H9 (cell line): Measurements from ENCODE around the gene ZAR1. TPM values are rescaled to one million over a fixed set of nuclear protein-coding genes. Genes with fewer than 3 reads are reported as not detected.
A peak's percentile ranks its signal among the peaks of the same experiment; 100 is the strongest.

Experiments used
- DNase-seq: peaks from one replicate; pipeline ENCODE4 v3.0.0-alpha.2; 2017
- H2AFZ ChIP-seq: one replicate; pipeline ENCODE4 v1.6.1; 2013; ENCODE audit warnings: mild to moderate bottlenecking, low read length, control low read depth, moderate library complexity
- H2AK5ac ChIP-seq: 2 replicates; pipeline ENCODE4 v1.6.1; 2013; ENCODE audit warnings: low read length, control low read depth, mixed read lengths; ENCODE audit not compliant: insufficient read length
- H2BK120ac ChIP-seq: one replicate; pipeline ENCODE4 v1.6.1; 2013; ENCODE audit warnings: low read depth, mild to moderate bottlenecking, low read length, control low read depth, inconsistent platforms; ENCODE audit not compliant: poor library complexity, severe bottlenecking
- H2BK12ac ChIP-seq: 2 replicates; pipeline ENCODE4 v1.6.1; 2013; ENCODE audit warnings: low read length, control low read depth, mixed read lengths, low read depth; ENCODE audit not compliant: insufficient read length
- H2BK15ac ChIP-seq: 2 replicates; pipeline ENCODE4 v1.6.1; 2013; ENCODE audit warnings: low read depth, low read length, control low read depth
- H2BK20ac ChIP-seq: one replicate; pipeline ENCODE4 v1.6.1; 2013; ENCODE audit warnings: low read depth, mild to moderate bottlenecking, low read length, control low read depth, inconsistent platforms; ENCODE audit not compliant: poor library complexity, severe bottlenecking
- H2BK5ac ChIP-seq: 2 replicates; pipeline ENCODE4 v1.6.1; 2013; ENCODE audit warnings: low read length, control low read depth, mixed read lengths; ENCODE audit not compliant: insufficient read length
- H3K14ac ChIP-seq: 2 replicates; pipeline ENCODE4 v1.6.1; 2013; ENCODE audit warnings: low read length, control low read depth; ENCODE audit not compliant: insufficient read depth
- H3K18ac ChIP-seq: 2 replicates; pipeline ENCODE4 v1.6.1; 2013; ENCODE audit warnings: low read depth, mild to moderate bottlenecking, mixed read lengths, low read length, control low read depth; ENCODE audit not compliant: insufficient read length
- H3K23ac ChIP-seq: 2 replicates; pipeline ENCODE4 v1.6.1; 2013; ENCODE audit warnings: low read length, control low read depth, mixed read lengths, low read depth; ENCODE audit not compliant: insufficient read length
- H3K23me2 ChIP-seq: 2 replicates; pipeline ENCODE4 v1.6.1; 2013; ENCODE audit warnings: low read depth, mild to moderate bottlenecking, mixed read lengths, low read length, control low read depth; ENCODE audit not compliant: insufficient read length, poor library complexity, severe bottlenecking
- H3K27ac ChIP-seq: 2 replicates; pipeline ENCODE4 v1.5.1; 2013; ENCODE audit warnings: low read length, control low read depth, mixed read lengths, low read depth; ENCODE audit not compliant: insufficient read length
- H3K27me3 ChIP-seq: 2 replicates; pipeline ENCODE4 v1.6.1; 2013; ENCODE audit warnings: low read length, control low read depth, inconsistent platforms; ENCODE audit not compliant: insufficient read depth
- H3K4ac ChIP-seq: 2 replicates; pipeline ENCODE4 v1.6.1; 2013; ENCODE audit warnings: low read depth, mild to moderate bottlenecking, control low read depth, inconsistent platforms, low read length, moderate library complexity
- H3K4me1 ChIP-seq: 2 replicates; pipeline ENCODE4 v1.6.1; 2013; ENCODE audit warnings: low read length, control low read depth, inconsistent platforms; ENCODE audit not compliant: insufficient read depth
- H3K4me2 ChIP-seq: 2 replicates; pipeline ENCODE4 v1.6.1; 2013; ENCODE audit warnings: low read length, control low read depth, mixed read lengths; ENCODE audit not compliant: insufficient read length, insufficient read depth
- H3K56ac ChIP-seq: 2 replicates; pipeline ENCODE4 v1.6.1; 2013; ENCODE audit warnings: low read depth, mild to moderate bottlenecking, mixed read lengths, low read length, control low read depth; ENCODE audit not compliant: insufficient read length
- H3K79me1 ChIP-seq: 2 replicates; pipeline ENCODE4 v1.6.1; 2013; ENCODE audit warnings: low read depth, mild to moderate bottlenecking, moderate library complexity, low read length, control low read depth, inconsistent platforms; ENCODE audit not compliant: insufficient read depth, poor library complexity, severe bottlenecking
- H3K79me2 ChIP-seq: 2 replicates; pipeline ENCODE4 v1.6.1; 2013; ENCODE audit warnings: low read length, control low read depth, inconsistent platforms; ENCODE audit not compliant: insufficient read depth
- H3K9ac ChIP-seq: 2 replicates; pipeline ENCODE4 v1.6.1; 2013; ENCODE audit warnings: low read length, control low read depth, mixed read lengths; ENCODE audit not compliant: insufficient read length; ENCODE audit errors: extremely low read depth
- H3K9me3 ChIP-seq: one replicate; pipeline ENCODE4 v1.6.1; 2013; ENCODE audit warnings: low read depth, low read length, inconsistent platforms; ENCODE audit not compliant: control insufficient read depth
- H3T11ph ChIP-seq: one replicate; pipeline ENCODE4 v1.6.1; 2013; ENCODE audit warnings: mild to moderate bottlenecking, low read length, control low read depth, inconsistent platforms
- H4K20me1 ChIP-seq: one replicate; pipeline ENCODE4 v1.6.1; 2013; ENCODE audit not compliant: control insufficient read depth, insufficient read length, insufficient read depth
- H4K5ac ChIP-seq: 2 replicates; pipeline ENCODE4 v1.6.1; 2013; ENCODE audit warnings: low read depth, mild to moderate bottlenecking, mixed read lengths, low read length, control low read depth; ENCODE audit not compliant: insufficient read length
- H4K8ac ChIP-seq: replicated peaks from 2 replicates; pipeline ENCODE4 v1.6.1; 2013; ENCODE audit warnings: low read length, control low read depth, mixed read lengths, low read depth; ENCODE audit not compliant: insufficient read length
- H4K91ac ChIP-seq: 2 replicates; pipeline ENCODE4 v1.6.1; 2013; ENCODE audit warnings: low read depth, mild to moderate bottlenecking, moderate library complexity, mixed read lengths, low read length, control low read depth; ENCODE audit not compliant: insufficient read length
- H3K27ac Mint-ChIP-seq, 3 experiments: 2 replicates in 2 of 3; 3 replicates in 1 of 3; pipeline ENCODE4 v1.8.0; 2020 to 2021; ENCODE audit warnings: mixed read lengths in 3 of 3, mild to moderate bottlenecking in 1 of 3, moderate library complexity in 1 of 3
- H3K27me3 Mint-ChIP-seq: 2 replicates; pipeline ENCODE4 v1.8.0; 2021; ENCODE audit warnings: low read depth, mild to moderate bottlenecking, moderate library complexity, mixed read lengths
- H3K36me3 Mint-ChIP-seq, 3 experiments: 2 replicates in 2 of 3; 3 replicates in 1 of 3; pipeline ENCODE4 v1.8.0; 2020 to 2021; ENCODE audit warnings: low read depth in 3 of 3, mixed read lengths in 3 of 3; ENCODE audit not compliant: insufficient read depth in 1 of 3
- H3K4me1 Mint-ChIP-seq, 2 experiments: 2 replicates each; pipeline ENCODE4 v1.8.0; 2020; ENCODE audit warnings: mixed read lengths in 2 of 2
- H3K4me3 Mint-ChIP-seq, 2 experiments: 2 replicates in 1 of 2; 3 replicates in 1 of 2; pipeline ENCODE4 v1.8.0; 2020 to 2021; ENCODE audit warnings: mild to moderate bottlenecking in 2 of 2, mixed read lengths in 2 of 2, moderate library complexity in 1 of 2
- H3K9me3 Mint-ChIP-seq, 2 experiments: 2 replicates in 1 of 2; 3 replicates in 1 of 2; pipeline ENCODE4 v1.8.0; 2020; ENCODE audit warnings: mild to moderate bottlenecking in 2 of 2, mixed read lengths in 2 of 2, moderate library complexity in 1 of 2
- WGBS: extraction: QIAGEN DNeasy Blood & Tissue Kit; methylation state at CpG from one replicate; pipeline ENCODE4 v1.1.7; 2013; ENCODE audit warnings: missing lambda C conversion rate, low lambda C conversion rate, mixed read lengths; ENCODE audit not compliant: insufficient read length; ENCODE audit errors: extremely low coverage; 5-methylcytosine and 5-hydroxymethylcytosine counted together
- total RNA-seq: library from RNA; stranded (reverse); gene quantifications from 2 replicates; pipeline ENCODE4 v1.2.1, GENCODE V29; 2021
- TF ChIP-seq, protein P1 (sequence below): fragments of 200-600 bp; sonication (generic); conservative IDR thresholded peaks from 3 replicates; pipeline ENCODE4 v1.8.0; 2021; ENCODE audit warnings: antibody characterized with exemption, mild to moderate bottlenecking

ZAR1 gene
- total RNA-seq, 1 experiment from 2014 or later: 0.61 TPM

DNA sequence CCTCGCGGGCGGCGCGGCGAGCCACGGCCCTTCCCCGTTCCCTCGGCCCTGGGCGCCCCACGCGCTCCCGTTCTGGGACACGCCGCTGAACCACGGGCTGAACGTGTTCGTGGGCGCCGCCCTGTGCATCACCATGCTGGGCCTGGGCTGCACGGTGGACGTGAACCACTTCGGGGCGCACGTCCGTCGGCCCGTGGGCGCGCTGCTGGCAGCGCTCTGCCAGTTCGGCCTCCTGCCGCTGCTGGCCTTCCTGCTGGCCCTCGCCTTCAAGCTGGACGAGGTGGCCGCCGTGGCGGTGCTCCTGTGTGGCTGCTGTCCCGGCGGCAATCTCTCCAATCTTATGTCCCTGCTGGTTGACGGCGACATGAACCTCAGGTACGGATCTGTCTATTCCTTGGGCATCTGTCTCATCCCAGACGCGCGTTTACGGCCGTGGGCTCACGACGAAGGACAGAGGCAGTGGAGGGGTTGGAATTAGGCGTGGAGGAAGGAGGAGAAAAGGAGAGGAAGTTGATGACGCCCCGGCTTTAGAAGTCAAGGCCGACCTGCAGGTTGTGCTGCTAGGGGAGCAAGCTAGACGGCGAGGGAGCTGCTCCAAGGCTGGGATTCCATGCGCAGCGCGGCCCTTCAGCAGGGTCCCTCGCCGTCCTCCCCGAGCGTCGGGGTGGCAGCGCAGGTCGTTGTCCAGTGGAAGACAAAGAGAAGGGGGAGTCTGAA is 6.1 kb upstream of the ZAR1 start:
- Histone ChIP-seq H3K79me2 (no peaks in the 10 kb centered on the region), H4K20me1 (no peaks in the 10 kb centered on the region), H3K27ac (no peak overlapping the region), H2BK120ac (no peak overlapping the region), H3K9ac (no peak overlapping the region), H4K91ac (no peak overlapping the region), H2BK5ac (no peak overlapping the region), H3K23ac (no peak overlapping the region), H3K9me3 (no peaks in the 10 kb centered on the region), H3K14ac (peak overlapping the region; percentile 54; the same call in 1 of the 2 replicates), H2BK12ac (no peak overlapping the region), H3T11ph (no peak overlapping the region), H3K18ac (no peak overlapping the region), H3K4me1 (no peaks in the 10 kb centered on the region), H4K5ac (no peak overlapping the region), H3K27me3 (peaks cover 25% of the 10 kb centered on the region; the same call in 1 of the 2 replicates), H2AK5ac (no peak overlapping the region), H3K23me2 (peaks cover 4% of the 10 kb centered on the region), H2AFZ (no peak overlapping the region), H3K79me1 (no peaks in the 10 kb centered on the region), H2BK15ac (no peak overlapping the region), H4K8ac (no peak overlapping the region), H3K4me2 (peak overlapping the region; percentile 21), H2BK20ac (no peak overlapping the region), H3K4ac (no peak overlapping the region), H3K56ac (no peak overlapping the region)
- WGBS: no CpG with 5 or more reads among the region's 66 CpGs
- H3K9me3 Mint-ChIP-seq: no peaks in the 10 kb centered on the region; a peak in 1 of 5 replicates
- no peaks in the 10 kb centered on the region; a peak in 2 of 7 replicates for H3K36me3 Mint-ChIP-seq
- DNase-seq: peak; percentile 45
- peaks cover 20 to 22% of the 10 kb centered on the region in 2 experiments for H3K4me1 Mint-ChIP-seq
- TF ChIP-seq, protein P1, sequence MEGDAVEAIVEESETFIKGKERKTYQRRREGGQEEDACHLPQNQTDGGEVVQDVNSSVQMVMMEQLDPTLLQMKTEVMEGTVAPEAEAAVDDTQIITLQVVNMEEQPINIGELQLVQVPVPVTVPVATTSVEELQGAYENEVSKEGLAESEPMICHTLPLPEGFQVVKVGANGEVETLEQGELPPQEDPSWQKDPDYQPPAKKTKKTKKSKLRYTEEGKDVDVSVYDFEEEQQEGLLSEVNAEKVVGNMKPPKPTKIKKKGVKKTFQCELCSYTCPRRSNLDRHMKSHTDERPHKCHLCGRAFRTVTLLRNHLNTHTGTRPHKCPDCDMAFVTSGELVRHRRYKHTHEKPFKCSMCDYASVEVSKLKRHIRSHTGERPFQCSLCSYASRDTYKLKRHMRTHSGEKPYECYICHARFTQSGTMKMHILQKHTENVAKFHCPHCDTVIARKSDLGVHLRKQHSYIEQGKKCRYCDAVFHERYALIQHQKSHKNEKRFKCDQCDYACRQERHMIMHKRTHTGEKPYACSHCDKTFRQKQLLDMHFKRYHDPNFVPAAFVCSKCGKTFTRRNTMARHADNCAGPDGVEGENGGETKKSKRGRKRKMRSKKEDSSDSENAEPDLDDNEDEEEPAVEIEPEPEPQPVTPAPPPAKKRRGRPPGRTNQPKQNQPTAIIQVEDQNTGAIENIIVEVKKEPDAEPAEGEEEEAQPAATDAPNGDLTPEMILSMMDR: no peak
- H3K27me3 Mint-ChIP-seq: peaks cover 73% of the 10 kb centered on the region
- H3K27ac Mint-ChIP-seq: no peak overlapping the region; a peak in 1 of 7 replicates
- H3K4me3 Mint-ChIP-seq: peak overlapping the region; percentile 54 to 76
